ENCODE measurements around the gene TMEM178A.

The TMEM178A gene

GRCh38 chr2:39701137-39701536 lies 35.4 kb downstream of the TMEM178A start:
- Histone ChIP-seq H3K79me1 (ENCODE audit: low read length) (no peaks in the 10 kb centered on the region), H4K91ac (ENCODE audit: low read depth, low read length) (no peak overlapping the region), H3K27ac (ENCODE audit: low read depth, low read length) (no peak overlapping the region)

DNA sequence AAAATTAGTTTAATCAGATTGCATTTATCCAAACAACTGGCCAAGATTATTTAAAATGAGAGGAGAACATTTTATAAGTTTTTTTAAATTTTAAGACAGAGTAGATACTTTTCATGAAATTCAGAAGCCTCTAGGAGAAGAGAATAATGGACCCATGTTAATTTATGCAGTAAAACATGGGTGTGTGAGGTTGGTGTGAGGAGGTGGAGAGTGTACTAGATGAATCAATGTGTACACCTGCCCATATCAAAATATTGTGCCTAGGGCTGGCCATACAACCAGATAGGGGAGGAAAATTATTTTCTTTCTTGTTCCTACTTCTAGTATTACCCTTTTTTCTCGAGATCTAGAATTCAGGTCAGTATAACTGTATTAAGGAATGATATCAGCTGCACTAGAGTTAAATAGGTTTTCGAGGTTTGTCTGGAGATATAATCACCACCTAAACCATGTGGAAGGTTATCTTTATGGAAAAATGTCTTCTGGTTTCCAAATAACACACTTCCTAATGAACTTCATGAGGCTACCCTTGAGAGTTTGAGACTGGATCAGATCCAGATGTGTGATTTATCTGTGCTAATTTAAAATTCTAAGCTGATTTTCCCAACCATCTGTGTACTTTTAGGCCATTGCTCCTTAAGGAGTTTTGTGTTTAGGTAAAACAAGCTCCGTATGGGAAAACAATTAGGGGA lies 37.6 kb downstream of the TMEM178A start:
- Histone ChIP-seq H2BK120ac (ENCODE audit: insufficient read depth, low read length, poor library complexity) (no peak overlapping the region), H3K79me1 (ENCODE audit: low read length) (no peaks in the 10 kb centered on the region), H3K4ac (ENCODE audit: low read depth, low read length) (no peak overlapping the region), H4K91ac (ENCODE audit: low read depth, low read length) (no peak overlapping the region), H3K27me3 (ENCODE audit: insufficient read depth, low read length) (no peaks in the 10 kb centered on the region), H3K9me3 (ENCODE audit: insufficient read depth, low read depth, low read length) (peaks cover 2% of the 10 kb centered on the region), H3K79me2 (ENCODE audit: control insufficient read depth, insufficient read depth, low read length, poor library complexity) (no peaks in the 10 kb centered on the region), H3K36me3 (ENCODE audit: control insufficient read depth in 1 of 2, insufficient read depth in 2 of 2, low read length in 2 of 2) (no peaks in the 10 kb centered on the region), H3K18ac (ENCODE audit: low read length) (no peak overlapping the region), H4K12ac (ENCODE audit: low read depth, low read length) (no peak overlapping the region), H3K27ac (ENCODE audit: low read depth, low read length) (no peak overlapping the region), H2BK5ac (ENCODE audit: low read depth, low read length, poor library complexity) (no peak overlapping the region), H3K4me2 (ENCODE audit: low read length) (no peak overlapping the region), H3K4me3 (ENCODE audit: low read depth, low read length) (no peak overlapping the region), H2BK12ac (ENCODE audit: low read length) (no peak overlapping the region), H3K9ac (ENCODE audit: low read length) (no peak overlapping the region), H3K23ac (ENCODE audit: low read length) (no peak overlapping the region), H2AFZ (ENCODE audit: insufficient read depth, low read length, poor library complexity) (no peak overlapping the region), H3K4me1 (ENCODE audit: control insufficient read depth in 1 of 2, insufficient read depth in 2 of 2, low read length in 2 of 2) (no peaks in the 10 kb centered on the region), H4K8ac (ENCODE audit: low read depth, low read length) (no peak overlapping the region), H3K14ac (ENCODE audit: low read length) (no peak overlapping the region), H2AK5ac (ENCODE audit: low read length) (no peak overlapping the region)
- DNase-seq: no peak
- no CpG with 5 or more reads among the region's 3 CpGs for WGBS (ENCODE audit: extremely low coverage, insufficient coverage, insufficient read length)

More at GRCh38 chr2:39701137-39701536, 35.4 kb downstream of the TMEM178A start:
- no peak overlapping the region for H4K8ac ChIP-seq (ENCODE audit: low read depth, low read length)
- no peak overlapping the region for H3K18ac ChIP-seq (ENCODE audit: low read length)
- no peak overlapping the region for H2AK5ac ChIP-seq (ENCODE audit: low read length)
- H3K4me3 ChIP-seq (ENCODE audit: low read depth, low read length): no peak overlapping the region
- DNase-seq: no peak
- no peaks in the 10 kb centered on the region for H3K36me3 ChIP-seq (ENCODE audit: control insufficient read depth in 1 of 2, insufficient read depth in 2 of 2, low read length in 2 of 2)
- no peak overlapping the region for H3K4me2 ChIP-seq (ENCODE audit: low read length)
- H2AFZ ChIP-seq (ENCODE audit: insufficient read depth, low read length, poor library complexity): no peak overlapping the region
- H3K27me3 ChIP-seq (ENCODE audit: insufficient read depth, low read length): no peaks in the 10 kb centered on the region
- H3K23ac ChIP-seq (ENCODE audit: low read length): no peak overlapping the region
- no peak overlapping the region for H2BK5ac ChIP-seq (ENCODE audit: low read depth, low read length, poor library complexity)
- H3K4me1 ChIP-seq (ENCODE audit: control insufficient read depth in 1 of 2, insufficient read depth in 2 of 2, low read length in 2 of 2): peaks cover 2 to 3% of the 10 kb centered on the region in 2 experiments
- H2BK12ac ChIP-seq (ENCODE audit: low read length): no peak overlapping the region
- H4K12ac ChIP-seq (ENCODE audit: low read depth, low read length): no peak overlapping the region
- H3K9ac ChIP-seq (ENCODE audit: low read length): no peak overlapping the region
- H3K4ac ChIP-seq (ENCODE audit: low read depth, low read length): no peak overlapping the region
- no peaks in the 10 kb centered on the region for H3K79me2 ChIP-seq (ENCODE audit: control insufficient read depth, insufficient read depth, low read length, poor library complexity)
- no peak overlapping the region for H2BK120ac ChIP-seq (ENCODE audit: insufficient read depth, low read length, poor library complexity)
- no CpG with 5 or more reads among the region's 1 CpG for WGBS (ENCODE audit: extremely low coverage, insufficient coverage, insufficient read length)
- no peaks in the 10 kb centered on the region for H3K9me3 ChIP-seq (ENCODE audit: insufficient read depth, low read depth, low read length)
- H3K14ac ChIP-seq (ENCODE audit: low read length): no peak overlapping the region

DNA sequence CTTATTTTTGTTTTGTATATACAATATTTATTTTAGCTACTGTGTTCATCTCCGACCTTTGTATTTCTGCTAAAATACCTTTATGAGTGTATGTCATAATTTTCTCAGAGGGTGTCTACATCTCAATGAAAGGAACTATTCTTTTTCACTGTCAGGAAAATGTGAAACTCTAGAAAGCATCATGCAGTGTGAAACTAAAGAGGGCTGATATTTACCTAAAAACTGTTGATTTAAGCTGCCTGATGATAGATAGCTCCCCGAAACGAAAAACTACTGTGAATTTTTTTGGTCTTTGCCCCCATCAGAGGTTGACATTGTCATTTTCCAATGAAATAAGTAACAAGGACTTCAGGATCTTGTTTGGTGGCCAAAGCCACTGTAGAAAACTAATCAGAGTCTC lies 38.8 kb downstream of the TMEM178A start:
- Histone ChIP-seq H3K18ac (ENCODE audit: low read length) (no peak overlapping the region), H3K27me3 (ENCODE audit: insufficient read depth, low read length) (no peaks in the 10 kb centered on the region), H3K79me2 (ENCODE audit: control insufficient read depth, insufficient read depth, low read length, poor library complexity) (no peaks in the 10 kb centered on the region), H3K4ac (ENCODE audit: low read depth, low read length) (no peak overlapping the region), H3K79me1 (ENCODE audit: low read length) (no peaks in the 10 kb centered on the region), H3K14ac (ENCODE audit: low read length) (no peak overlapping the region), H2BK120ac (ENCODE audit: insufficient read depth, low read length, poor library complexity) (no peak overlapping the region), H3K23ac (ENCODE audit: low read length) (no peak overlapping the region), H3K9me3 (ENCODE audit: insufficient read depth, low read depth, low read length) (peaks cover 2% of the 10 kb centered on the region), H3K4me1 (ENCODE audit: control insufficient read depth in 1 of 2, insufficient read depth in 2 of 2, low read length in 2 of 2) (no peaks in the 10 kb centered on the region), H3K27ac (ENCODE audit: low read depth, low read length) (no peak overlapping the region), H3K4me2 (ENCODE audit: low read length) (no peak overlapping the region), H3K4me3 (ENCODE audit: low read depth, low read length) (no peak overlapping the region), H2BK5ac (ENCODE audit: low read depth, low read length, poor library complexity) (no peak overlapping the region), H4K12ac (ENCODE audit: low read depth, low read length) (no peak overlapping the region), H2AFZ (ENCODE audit: insufficient read depth, low read length, poor library complexity) (no peak overlapping the region), H2AK5ac (ENCODE audit: low read length) (no peak overlapping the region), H4K8ac (ENCODE audit: low read depth, low read length) (no peak overlapping the region), H3K9ac (ENCODE audit: low read length) (no peak overlapping the region), H3K36me3 (ENCODE audit: control insufficient read depth in 1 of 2, insufficient read depth in 2 of 2, low read length in 2 of 2) (no peaks in the 10 kb centered on the region), H2BK12ac (ENCODE audit: low read length) (no peak overlapping the region), H4K91ac (ENCODE audit: low read depth, low read length) (no peak overlapping the region)
- WGBS (ENCODE audit: extremely low coverage, insufficient coverage, insufficient read length): no CpG with 5 or more reads among the region's 3 CpGs
- no peak for DNase-seq

- Histone ChIP-seq H3K9me3 (ENCODE audit: insufficient read depth, low read depth, low read length) (peaks cover 2% of the 10 kb centered on the region), H3K4me2 (ENCODE audit: low read length) (no peak overlapping the region), H2BK5ac (ENCODE audit: low read depth, low read length, poor library complexity) (no peak overlapping the region), H3K79me1 (ENCODE audit: low read length) (no peaks in the 10 kb centered on the region), H3K4me1 (ENCODE audit: control insufficient read depth in 1 of 2, insufficient read depth in 2 of 2, low read length in 2 of 2) (no peaks in the 10 kb centered on the region), H3K79me2 (ENCODE audit: control insufficient read depth, insufficient read depth, low read length, poor library complexity) (no peaks in the 10 kb centered on the region), H3K9ac (ENCODE audit: low read length) (no peak overlapping the region), H2BK12ac (ENCODE audit: low read length) (no peak overlapping the region), H3K4me3 (ENCODE audit: low read depth, low read length) (no peak overlapping the region), H2AK5ac (ENCODE audit: low read length) (peak overlapping the region; percentile 53), H3K23ac (ENCODE audit: low read length) (no peak overlapping the region), H4K8ac (ENCODE audit: low read depth, low read length) (no peak overlapping the region), H4K12ac (ENCODE audit: low read depth, low read length) (no peak overlapping the region), H4K91ac (ENCODE audit: low read depth, low read length) (no peak overlapping the region), H3K27ac (ENCODE audit: low read depth, low read length) (no peak overlapping the region), H3K4ac (ENCODE audit: low read depth, low read length) (no peak overlapping the region), H3K36me3 (ENCODE audit: control insufficient read depth in 1 of 2, insufficient read depth in 2 of 2, low read length in 2 of 2) (no peaks in the 10 kb centered on the region), H2BK120ac (ENCODE audit: insufficient read depth, low read length, poor library complexity) (no peak overlapping the region), H3K18ac (ENCODE audit: low read length) (no peak overlapping the region), H3K27me3 (ENCODE audit: insufficient read depth, low read length) (no peaks in the 10 kb centered on the region), H2AFZ (ENCODE audit: insufficient read depth, low read length, poor library complexity) (no peak overlapping the region), H3K14ac (ENCODE audit: low read length) (peak overlapping the region; percentile 45)
- WGBS (ENCODE audit: extremely low coverage, insufficient coverage, insufficient read length): 100% methylated on average over 1 of the region's 4 CpGs
- DNase-seq: no peak
Measured at GRCh38 chr2:39705638-39706037, 39.9 kb downstream of the TMEM178A start.
